Endothelial cell of umbilical vein (primary cell): ENCODE measurements around the gene SBF1. TPM values are rescaled to one million over a fixed set of nuclear protein-coding genes. Genes with fewer than 3 reads are reported as not detected.

Experiments used
- BruUV-seq: library from RNA; stranded (reverse); fragments of 400-500 nt; replicated peaks from 2 replicates; lab custom pipeline; 2021; lab: Mats Ljungman, UMichigan
- CTCF ChIA-PET: fragments of 300-600, 350-600 bp; sonication (Branson Sonifier 250); formaldehyde crosslinking; loops from one replicate; lab custom pipeline; 2021; ENCODE audit warnings: antibody characterized with exemption, inconsistent platforms; lab: Charles Lee
- POLR2A ChIA-PET: fragments of 300-600, 350-600 bp; sonication (Branson Sonifier 250); formaldehyde crosslinking; loops from one replicate; lab custom pipeline; 2021; ENCODE audit warnings: antibody characterized with exemption, inconsistent platforms; lab: Charles Lee
- DNase-seq: peaks from one replicate; pipeline ENCODE4 v3.0.0-alpha.2; 2011; ENCODE audit warnings: low read depth, low spot score
- FAIRE-seq: peaks from 2 replicates; lab custom pipeline; 2011; peaks lifted over from hg19 to GRCh38; lab: Jason Lieb, UNC
- H2AFZ ChIP-seq: 2 replicates; pipeline ENCODE4 v1.6.0; 2012; ENCODE audit warnings: low read depth, low read length, control low read depth, inconsistent platforms
- H3K27ac ChIP-seq: 2 replicates; pipeline ENCODE4 v1.5.1; 2011; ENCODE audit warnings: low read depth, mild to moderate bottlenecking, control low read depth, low read length, moderate library complexity; ENCODE audit not compliant: insufficient read depth
- H3K27me3 ChIP-seq, 2 experiments: 2 replicates each; pipeline versions ENCODE4 v1.6.0 to v1.6.1; 2011; ENCODE audit warnings: low read length in 2 of 2, mixed read lengths in 1 of 2; ENCODE audit not compliant: control insufficient read depth in 2 of 2, insufficient read depth in 2 of 2
- H3K36me3 ChIP-seq, 2 experiments: 2 replicates in 1 of 2; 3 replicates in 1 of 2; pipeline ENCODE4 v1.5.1; 2011; ENCODE audit warnings: low read length in 2 of 2, mild to moderate bottlenecking in 1 of 2, moderate library complexity in 1 of 2; ENCODE audit not compliant: control insufficient read depth in 2 of 2, insufficient read depth in 2 of 2; ENCODE audit errors: extremely low read depth in 1 of 2
- H3K4me1 ChIP-seq: 3 replicates; pipeline ENCODE4 v1.5.1; 2011; ENCODE audit warnings: mild to moderate bottlenecking, low read length; ENCODE audit not compliant: control insufficient read depth, insufficient read depth; ENCODE audit errors: extremely low read depth
- H3K4me2 ChIP-seq: 2 replicates; pipeline ENCODE4 v1.6.1; 2011; ENCODE audit warnings: low read length, control low read depth, mixed read lengths; ENCODE audit not compliant: insufficient read depth
- H3K4me3 ChIP-seq, 3 experiments: fragments of 200-600 bp in 1 of 3; sonication (generic), shearing (Covaris generic) in 1 of 3; replicated peaks in 1 of 3; 2 replicates each; pipeline ENCODE4 v1.5.1; 2011 to 2016; ENCODE audit warnings: control low read depth in 3 of 3, low read length in 3 of 3, mild to moderate bottlenecking in 2 of 3, inconsistent platforms in 1 of 3, low read depth in 1 of 3, moderate library complexity in 1 of 3; ENCODE audit not compliant: insufficient read depth in 1 of 3
- H3K79me2 ChIP-seq: 2 replicates; pipeline ENCODE4 v1.6.0; 2012; ENCODE audit warnings: low read length, inconsistent platforms; ENCODE audit not compliant: control insufficient read depth, insufficient read depth
- H3K9ac ChIP-seq: replicated peaks from 2 replicates; pipeline ENCODE3; 2011; ENCODE audit warnings: low read length, control low read depth; ENCODE audit not compliant: insufficient read depth; ENCODE audit errors: extremely low read depth
- H3K9me1 ChIP-seq: replicated peaks from 3 replicates; pipeline ENCODE4 v1.6.0; 2011; ENCODE audit warnings: mild to moderate bottlenecking, low read length; ENCODE audit not compliant: control insufficient read depth, insufficient read depth; ENCODE audit errors: extremely low read depth
- H3K9me3 ChIP-seq: replicated peaks from 2 replicates; pipeline ENCODE4 v1.5.1; 2012; ENCODE audit warnings: low read length, inconsistent platforms; ENCODE audit not compliant: control insufficient read depth, insufficient read depth
- H4K20me1 ChIP-seq: replicated peaks from 2 replicates; pipeline ENCODE3; 2011; ENCODE audit warnings: mild to moderate bottlenecking, low read length; ENCODE audit not compliant: control insufficient read depth, insufficient read depth; ENCODE audit errors: extremely low read depth
- FOS ChIP-seq: IDR thresholded peaks from 2 replicates; pipeline ENCODE4 v1.6.1; 2011; ENCODE audit warnings: mild to moderate bottlenecking, low read length, moderate library complexity, borderline replicate concordance; ENCODE audit not compliant: insufficient read depth
- GATA2 ChIP-seq: IDR thresholded peaks from 2 replicates; pipeline ENCODE4 v1.7.0; 2011; ENCODE audit warnings: low read depth, mild to moderate bottlenecking, moderate library complexity, mixed read lengths, low read length; ENCODE audit not compliant: insufficient read length, insufficient read depth
- JUN ChIP-seq: IDR thresholded peaks from 2 replicates; pipeline ENCODE4 v1.6.1; 2011; ENCODE audit warnings: borderline replicate concordance, low read depth; ENCODE audit not compliant: insufficient read length, insufficient read depth
- MYC ChIP-seq: IDR thresholded peaks from one replicate; pipeline ENCODE4 v1.6.1; 2011; ENCODE audit warnings: mild to moderate bottlenecking, low read depth, low read length
- POLR2A ChIP-seq: IDR thresholded peaks from 2 replicates; pipeline ENCODE4 v1.6.1; 2012; ENCODE audit warnings: low read depth, mild to moderate bottlenecking, control low read depth, low read length
- POLR2AphosphoS5 ChIP-seq: IDR thresholded peaks from 2 replicates; pipeline ENCODE4 v1.6.1; 2012; ENCODE audit warnings: low read depth, mild to moderate bottlenecking, control low read depth, low read length, moderate library complexity; ENCODE audit not compliant: insufficient read depth
- dilution Hi-C: fragments of 300-500 bp; cut with MboI; formaldehyde crosslinking; loops from one replicate; pipeline ENCODE4 v1.15.0; 2019; ENCODE audit warnings: low sequenced_read_pairs; ENCODE audit not compliant: extremely low pct_ligation_motif_present
- intact Hi-C: fragments of 100-400 bp; cut with micrococcal nuclease; formaldehyde crosslinking; loops from one replicate; pipeline ENCODE4 v1.10.0; 2022
- polyA plus RNA-seq, 4 experiments: library from polyadenylated mRNA; depleted of rRNA in 3 of 4; stranded (reverse) in 3 of 4; unstranded in 1 of 4; fragments of >200 nt; gene quantifications; 2 replicates each; pipeline versions ENCODE4 v1.2.1 to v1.2.3, GENCODE V29; 2011 to 2012; ENCODE audit warnings: missing spikeins in 1 of 4
- total RNA-seq: library from RNA; stranded (reverse); gene quantifications from 2 replicates; pipeline ENCODE4 v1.2.3, GENCODE V29; 2021
- TF ChIP-seq, protein P1 (sequence below), 2 donors: IDR thresholded peaks; 1 replicate in 1 of 2; 2 replicates in 1 of 2; pipeline ENCODE4 v1.5.1; 2011; ENCODE audit warnings: low read length in 2 of 2, mild to moderate bottlenecking in 2 of 2, moderate library complexity in 2 of 2, control low read depth in 1 of 2, inconsistent platforms in 1 of 2, low read depth in 1 of 2; ENCODE audit not compliant: insufficient read depth in 1 of 2; ENCODE audit errors: extremely low read depth in 1 of 2
- TF ChIP-seq, protein P2 (sequence below): IDR thresholded peaks from 2 replicates; pipeline ENCODE4 v1.6.1; 2011; ENCODE audit not compliant: insufficient read depth, insufficient read length

SBF1 gene
- total and polyA plus RNA-seq, 2 donors (not counting 3 experiments of a cell fraction or from before 2014, with no cell fraction given): 36.3 to 68.6 TPM

DNA sequence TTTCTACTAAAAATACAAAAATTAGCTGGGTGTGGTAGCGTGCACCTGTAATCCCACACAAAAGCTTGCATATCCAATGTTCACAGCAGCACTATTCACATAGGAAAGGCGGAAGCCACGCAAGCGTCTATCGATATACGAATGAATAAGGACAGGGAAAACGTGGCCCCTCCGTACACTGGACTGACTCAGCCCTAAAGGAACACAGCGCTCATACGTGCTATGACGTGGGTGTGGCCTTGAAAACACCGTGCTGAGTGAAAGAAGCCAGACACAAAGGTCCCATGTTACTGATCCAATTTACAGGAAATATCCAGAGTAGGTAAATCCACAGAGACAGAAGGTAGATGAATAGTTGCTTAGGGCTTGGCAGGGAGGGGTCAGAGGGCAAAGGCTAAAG lies 25.6 kb upstream of the SBF1 start:
- ChIA-PET CTCF (interaction anchor here (0.9 to 1.2 kb wide), 2 partner anchors 101 to 120 kb away, joined by 4 to 5 read pairs; no protein-coding TSS in a partner anchor), POLR2A (interaction anchor here (0.6 kb wide), 1 partner anchor 22 kb away, joined by 5 read pairs; no protein-coding TSS in a partner anchor)
- Histone ChIP-seq H3K27me3 (no peaks in the 10 kb centered on the region), H3K9ac (no peak overlapping the region), H3K9me3 (no peaks in the 10 kb centered on the region), H3K36me3 (peaks cover 5 to 20% of the 10 kb centered on the region in 2 experiments), H3K4me2 (no peak overlapping the region), H3K79me2 (no peaks in the 10 kb centered on the region), H3K4me1 (no peaks in the 10 kb centered on the region), H3K9me1 (no peaks in the 10 kb centered on the region), H3K27ac (no peak overlapping the region), H4K20me1 (no peaks in the 10 kb centered on the region), H3K4me3 (no peak overlapping the region), H2AFZ (no peak overlapping the region)
- TF ChIP-seq POLR2A (no peak), JUN (no peak), MYC (no peak), GATA2 (no peak), FOS (no peak), POLR2AphosphoS5 (no peak)
- TF ChIP-seq, protein P1, sequence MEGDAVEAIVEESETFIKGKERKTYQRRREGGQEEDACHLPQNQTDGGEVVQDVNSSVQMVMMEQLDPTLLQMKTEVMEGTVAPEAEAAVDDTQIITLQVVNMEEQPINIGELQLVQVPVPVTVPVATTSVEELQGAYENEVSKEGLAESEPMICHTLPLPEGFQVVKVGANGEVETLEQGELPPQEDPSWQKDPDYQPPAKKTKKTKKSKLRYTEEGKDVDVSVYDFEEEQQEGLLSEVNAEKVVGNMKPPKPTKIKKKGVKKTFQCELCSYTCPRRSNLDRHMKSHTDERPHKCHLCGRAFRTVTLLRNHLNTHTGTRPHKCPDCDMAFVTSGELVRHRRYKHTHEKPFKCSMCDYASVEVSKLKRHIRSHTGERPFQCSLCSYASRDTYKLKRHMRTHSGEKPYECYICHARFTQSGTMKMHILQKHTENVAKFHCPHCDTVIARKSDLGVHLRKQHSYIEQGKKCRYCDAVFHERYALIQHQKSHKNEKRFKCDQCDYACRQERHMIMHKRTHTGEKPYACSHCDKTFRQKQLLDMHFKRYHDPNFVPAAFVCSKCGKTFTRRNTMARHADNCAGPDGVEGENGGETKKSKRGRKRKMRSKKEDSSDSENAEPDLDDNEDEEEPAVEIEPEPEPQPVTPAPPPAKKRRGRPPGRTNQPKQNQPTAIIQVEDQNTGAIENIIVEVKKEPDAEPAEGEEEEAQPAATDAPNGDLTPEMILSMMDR (IDR thresholded peaks at IDR 0.05; ENCODE audit: extremely low read depth in 1 of 2, insufficient read depth in 1 of 2, low read depth in 1 of 2, low read length in 2 of 2): no peak
- TF ChIP-seq, protein P2, sequence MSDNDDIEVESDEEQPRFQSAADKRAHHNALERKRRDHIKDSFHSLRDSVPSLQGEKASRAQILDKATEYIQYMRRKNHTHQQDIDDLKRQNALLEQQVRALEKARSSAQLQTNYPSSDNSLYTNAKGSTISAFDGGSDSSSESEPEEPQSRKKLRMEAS: no peak
- intact Hi-C loops: no loop called here
- DNase-seq: no peak
- dilution Hi-C loops: no loop called here
- FAIRE-seq: no peak
- BruUV-seq: no TSS peak
